Measurements from ENCODE around the gene RPA3.

DNA sequence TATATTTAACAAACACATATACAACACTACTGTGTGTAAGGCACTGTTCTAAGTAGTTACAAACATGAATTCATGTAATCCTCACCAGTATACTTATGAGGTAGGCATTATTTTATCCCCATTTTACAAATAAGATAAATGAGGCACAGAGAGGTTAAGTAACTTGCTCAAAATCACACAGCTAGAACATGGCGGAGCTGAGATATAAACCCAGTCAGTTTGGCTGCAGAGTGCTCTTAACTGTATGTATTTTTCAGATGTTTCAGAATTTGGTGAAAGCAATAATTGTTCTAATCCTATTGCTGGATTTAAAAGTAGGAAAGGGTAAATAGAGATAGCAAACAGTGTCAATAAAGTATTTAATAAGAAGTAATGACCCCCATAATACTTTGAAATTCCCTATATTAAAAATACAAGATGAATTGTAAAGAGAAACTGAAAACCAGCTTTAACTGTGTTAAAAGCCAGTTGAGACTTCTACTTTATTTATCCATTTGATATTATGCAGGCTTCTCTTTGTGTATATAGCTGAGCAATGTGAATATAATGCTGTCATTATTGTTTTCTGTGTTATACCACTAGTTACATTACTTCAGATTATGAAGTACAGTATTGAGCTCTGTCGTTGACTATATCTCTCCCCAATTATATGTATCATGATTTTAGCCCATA lies 32.3 kb upstream of the RPA3 start:
- TF ChIP-seq, protein P1, sequence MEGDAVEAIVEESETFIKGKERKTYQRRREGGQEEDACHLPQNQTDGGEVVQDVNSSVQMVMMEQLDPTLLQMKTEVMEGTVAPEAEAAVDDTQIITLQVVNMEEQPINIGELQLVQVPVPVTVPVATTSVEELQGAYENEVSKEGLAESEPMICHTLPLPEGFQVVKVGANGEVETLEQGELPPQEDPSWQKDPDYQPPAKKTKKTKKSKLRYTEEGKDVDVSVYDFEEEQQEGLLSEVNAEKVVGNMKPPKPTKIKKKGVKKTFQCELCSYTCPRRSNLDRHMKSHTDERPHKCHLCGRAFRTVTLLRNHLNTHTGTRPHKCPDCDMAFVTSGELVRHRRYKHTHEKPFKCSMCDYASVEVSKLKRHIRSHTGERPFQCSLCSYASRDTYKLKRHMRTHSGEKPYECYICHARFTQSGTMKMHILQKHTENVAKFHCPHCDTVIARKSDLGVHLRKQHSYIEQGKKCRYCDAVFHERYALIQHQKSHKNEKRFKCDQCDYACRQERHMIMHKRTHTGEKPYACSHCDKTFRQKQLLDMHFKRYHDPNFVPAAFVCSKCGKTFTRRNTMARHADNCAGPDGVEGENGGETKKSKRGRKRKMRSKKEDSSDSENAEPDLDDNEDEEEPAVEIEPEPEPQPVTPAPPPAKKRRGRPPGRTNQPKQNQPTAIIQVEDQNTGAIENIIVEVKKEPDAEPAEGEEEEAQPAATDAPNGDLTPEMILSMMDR (conservative IDR thresholded peaks at IDR 0.05; ENCODE audit: low read depth, low read length), result no peak
- TF ChIP-seq EZH2 (IDR thresholded peaks at IDR 0.05; ENCODE audit: borderline replicate concordance, low read depth, low read length, poor library complexity, severe bottlenecking), result no peak
